Stomach (tissue), 9 donors: ENCODE results near the gene COA4. TPM values are rescaled to one million over a fixed set of nuclear protein-coding genes. Genes with fewer than 3 reads are reported as not detected.
"Not testable (repeated sequence)": the region's sequence is repeated elsewhere in the genome, so short reads cannot be mapped to it uniquely, and the experiment has no call there.

Experiments used
- DNase-seq, 2 donors: peaks; one replicate each; pipeline versions ENCODE4 v3.0.0 to v3.0.0-alpha.2; 2013 to 2019
- H3K27ac ChIP-seq, 5 donors: fragments of 200-600 bp in 4 of 5; sonication (generic) in 4 of 5; one replicate each; pipeline ENCODE4 v1.5.1; 2013 to 2019; ENCODE audit warnings: mild to moderate bottlenecking in 1 of 5, moderate library complexity in 1 of 5
- H3K27me3 ChIP-seq, 3 donors: fragments of 200-600 bp; sonication (generic); one replicate each; pipeline ENCODE4 v1.5.1; 2017 to 2019; ENCODE audit warnings: mixed run types in 1 of 3
- H3K36me3 ChIP-seq, 4 donors: fragments of 200-600 bp; sonication (generic); 1 replicate in 3 of 4; 2 replicates in 1 of 4; pipeline ENCODE4 v1.5.1; 2016 to 2019
- H3K4me1 ChIP-seq, 4 donors: fragments of 200-600 bp; sonication (generic); one replicate each; pipeline ENCODE4 v1.5.1; 2016 to 2019
- H3K4me3 ChIP-seq, 4 donors: fragments of 200-600 bp; sonication (generic) in 3 of 4; one replicate each; pipeline ENCODE4 v1.5.1; 2016 to 2019; ENCODE audit warnings: mild to moderate bottlenecking in 1 of 4
- H3K9me3 ChIP-seq, 4 donors: fragments of 200-600 bp; sonication (generic); one replicate each; pipeline ENCODE4 v1.5.1; 2016 to 2019
- EP300 ChIP-seq: sonication (generic); formaldehyde crosslinking; IDR thresholded peaks from one replicate; pipeline ENCODE4 v1.6.1; 2017; ENCODE audit warnings: antibody characterized with exemption
- POLR2A ChIP-seq, 4 donors: fragments of 450-650 bp; IDR thresholded peaks; one replicate each; pipeline ENCODE4 v1.6.1; 2016; ENCODE audit warnings: antibody characterized with exemption in 4 of 4, control low read depth in 2 of 4, mild to moderate bottlenecking in 1 of 4, moderate library complexity in 1 of 4
- POLR2AphosphoS5 ChIP-seq, 3 donors: sonication (generic); formaldehyde crosslinking; IDR thresholded peaks; one replicate each; pipeline ENCODE4 v1.6.1; 2016; ENCODE audit warnings: antibody characterized with exemption in 3 of 3
- WGBS, 5 donors: extraction: QIAGEN DNeasy Blood & Tissue Kit in 3 of 5; methylation state at CpG; one replicate each; pipeline versions ENCODE4 v1.1.5 to v1.1.7; 2013 to 2018; 5-methylcytosine and 5-hydroxymethylcytosine counted together
- intact Hi-C: fragments of 100-400 bp; cut with DNase I; formaldehyde crosslinking; loops from one replicate; pipeline ENCODE4 v1.15.1; 2023; ENCODE audit warnings: low total_unique reads
- polyA plus RNA-seq, 3 donors: library from polyadenylated mRNA; stranded (reverse); fragments of 200-250 nt; gene quantifications; one replicate each; pipeline ENCODE4 v1.2.3, GENCODE V29; 2013
- total RNA-seq, 5 donors: library from RNA; depleted of rRNA; stranded (reverse); fragments of >200 nt; gene quantifications; one replicate each; pipeline versions ENCODE4 v1.1.0 to v1.2.3, GENCODE V29; 2014 to 2016
- TF ChIP-seq, protein P1 (sequence below), 7 experiments: fragments of 450-650 bp in 4 of 7; fragments of 200-600 bp in 3 of 7; sonication (generic) in 3 of 7; IDR thresholded peaks; one replicate each; pipeline ENCODE4 v1.5.1; 2016 to 2019; ENCODE audit warnings: antibody characterized with exemption in 7 of 7, control low read depth in 2 of 7, mild to moderate bottlenecking in 1 of 7
- donor health status: healthy with polysubstance abuse.
- donor health status: Bipolar disorder and iron deficiency.
- donor health status: healthy.

The COA4 gene
- total and polyA plus RNA-seq, 8 donors = 6.1 to 94.0 (median 60.8) TPM

DNA sequence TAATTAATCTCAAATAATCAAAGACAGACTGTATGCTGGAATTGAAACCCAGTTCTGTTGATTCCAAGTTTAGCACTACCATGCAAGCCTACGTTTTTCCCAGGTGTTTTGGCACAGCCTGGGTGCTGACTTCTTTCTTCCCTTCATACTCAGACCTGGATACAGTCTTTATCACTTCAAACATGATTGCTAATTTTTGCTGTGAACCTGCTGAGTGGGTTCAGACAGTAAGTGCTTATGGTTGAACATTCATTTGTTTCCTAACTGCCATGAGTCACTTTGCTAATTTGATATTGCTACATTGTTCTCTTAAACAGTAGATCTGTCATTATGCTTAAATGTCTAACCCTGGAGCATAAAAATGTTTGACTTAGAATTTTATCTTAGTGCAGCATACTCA lies 12.4 kb upstream of the COA4 start:
- H3K4me3 ChIP-seq = no peak overlapping the region
- peaks cover 15 to 74% (median 72%) of the 10 kb centered on the region in 4 donors for H3K36me3 ChIP-seq
- intact Hi-C loops = no loop called here

DNA sequence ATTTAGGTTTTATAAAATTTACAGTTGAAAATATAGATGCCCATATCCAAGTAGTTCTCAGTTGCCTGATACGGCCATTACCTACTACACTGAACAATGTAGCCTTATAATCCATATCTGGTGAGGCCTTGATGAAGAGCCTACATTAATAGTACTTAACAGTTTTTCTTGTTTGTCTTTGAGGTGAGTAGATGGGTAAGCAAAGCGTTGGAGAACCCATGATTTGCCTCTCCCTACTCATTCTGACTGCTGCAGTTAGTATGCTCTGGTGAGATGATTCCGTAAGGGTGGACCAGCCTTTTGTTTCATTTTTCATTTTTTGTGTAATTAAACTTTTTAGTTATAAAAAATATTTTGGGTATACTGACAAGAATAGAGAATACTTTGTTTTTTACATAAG lies 11.6 kb upstream of the COA4 start:
- TF ChIP-seq EP300 (no peak), POLR2A (IDR thresholded peaks at IDR 0.05) (no peak), POLR2AphosphoS5 (IDR thresholded peaks at IDR 0.05) (no peak)
- TF ChIP-seq, protein P1, sequence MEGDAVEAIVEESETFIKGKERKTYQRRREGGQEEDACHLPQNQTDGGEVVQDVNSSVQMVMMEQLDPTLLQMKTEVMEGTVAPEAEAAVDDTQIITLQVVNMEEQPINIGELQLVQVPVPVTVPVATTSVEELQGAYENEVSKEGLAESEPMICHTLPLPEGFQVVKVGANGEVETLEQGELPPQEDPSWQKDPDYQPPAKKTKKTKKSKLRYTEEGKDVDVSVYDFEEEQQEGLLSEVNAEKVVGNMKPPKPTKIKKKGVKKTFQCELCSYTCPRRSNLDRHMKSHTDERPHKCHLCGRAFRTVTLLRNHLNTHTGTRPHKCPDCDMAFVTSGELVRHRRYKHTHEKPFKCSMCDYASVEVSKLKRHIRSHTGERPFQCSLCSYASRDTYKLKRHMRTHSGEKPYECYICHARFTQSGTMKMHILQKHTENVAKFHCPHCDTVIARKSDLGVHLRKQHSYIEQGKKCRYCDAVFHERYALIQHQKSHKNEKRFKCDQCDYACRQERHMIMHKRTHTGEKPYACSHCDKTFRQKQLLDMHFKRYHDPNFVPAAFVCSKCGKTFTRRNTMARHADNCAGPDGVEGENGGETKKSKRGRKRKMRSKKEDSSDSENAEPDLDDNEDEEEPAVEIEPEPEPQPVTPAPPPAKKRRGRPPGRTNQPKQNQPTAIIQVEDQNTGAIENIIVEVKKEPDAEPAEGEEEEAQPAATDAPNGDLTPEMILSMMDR (IDR thresholded peaks at IDR 0.05) = no peak
- H3K27me3 ChIP-seq = no peaks in the 10 kb centered on the region
- DNase-seq = no peak
- H3K9me3 ChIP-seq = no peaks in the 10 kb centered on the region
- peaks cover 15 to 75% (median 73%) of the 10 kb centered on the region in 4 donors for H3K36me3 ChIP-seq
- no peak overlapping the region for H3K27ac ChIP-seq
- no peak overlapping the region for H3K4me3 ChIP-seq
- intact Hi-C loops = no loop called here
- 85 to 90% (median 87%) methylated on average over 3 of the region's 3 CpGs for WGBS, 5 donors
- peaks cover 0 to 10% (median 0%) of the 10 kb centered on the region in 4 donors for H3K4me1 ChIP-seq

More for the DNA sequence above, 12.4 kb upstream of the COA4 start:
- DNase-seq = peak in 1 of 2 donors; percentile 24
- TF ChIP-seq POLR2AphosphoS5 (IDR thresholded peaks at IDR 0.05) = no peak
- TF ChIP-seq POLR2A (IDR thresholded peaks at IDR 0.05) = no peak
- no peak for TF ChIP-seq EP300
- TF ChIP-seq, protein P1 (IDR thresholded peaks at IDR 0.05) = no peak
- H3K27ac ChIP-seq = no peak overlapping the region
- H3K4me1 ChIP-seq = peaks cover 0 to 10% (median 0%) of the 10 kb centered on the region in 4 donors
- no peaks in the 10 kb centered on the region for H3K9me3 ChIP-seq
- 6 to 38% (median 22%) methylated on average over 1 of the region's 1 CpG for WGBS, 5 donors
- H3K27me3 ChIP-seq = no peaks in the 10 kb centered on the region

DNA sequence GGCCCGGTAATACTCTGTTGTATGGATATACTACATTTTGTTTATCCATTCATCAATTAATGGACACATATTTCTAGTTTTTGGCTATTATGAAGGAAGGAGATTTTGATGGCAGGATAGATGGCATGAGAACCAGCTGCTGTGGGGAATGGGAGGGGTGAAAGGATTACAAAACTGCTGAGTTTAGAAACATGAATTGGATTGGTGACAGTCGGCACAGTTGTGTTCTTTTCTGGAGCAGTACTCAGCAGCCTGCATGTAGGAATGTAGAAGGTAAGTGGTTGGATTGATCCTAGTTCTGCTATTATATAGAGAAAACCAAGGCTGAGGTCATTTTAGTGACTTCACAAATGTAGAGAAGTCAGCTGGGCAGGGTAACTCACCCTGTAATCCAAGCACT lies 7.2 kb upstream of the COA4 start:
- Histone ChIP-seq H3K4me1 (peaks cover 0 to 4% (median 0%) of the 10 kb centered on the region in 4 donors), H3K9me3 (no peaks in the 10 kb centered on the region), H3K4me3 (no peak overlapping the region), H3K36me3 (peaks cover 10 to 36% (median 34%) of the 10 kb centered on the region in 4 donors), H3K27ac (no peak overlapping the region), H3K27me3 (no peaks in the 10 kb centered on the region)
- no peak for TF ChIP-seq POLR2AphosphoS5 (IDR thresholded peaks at IDR 0.05)
- TF ChIP-seq, protein P1 (IDR thresholded peaks at IDR 0.05) = no peak
- TF ChIP-seq EP300 = no peak
- TF ChIP-seq POLR2A (IDR thresholded peaks at IDR 0.05) = no peak
- no peak for DNase-seq
- intact Hi-C loops = no loop called here
- 86 to 96% (median 90%) methylated on average over 2 of the region's 2 CpGs for WGBS, 5 donors

DNA sequence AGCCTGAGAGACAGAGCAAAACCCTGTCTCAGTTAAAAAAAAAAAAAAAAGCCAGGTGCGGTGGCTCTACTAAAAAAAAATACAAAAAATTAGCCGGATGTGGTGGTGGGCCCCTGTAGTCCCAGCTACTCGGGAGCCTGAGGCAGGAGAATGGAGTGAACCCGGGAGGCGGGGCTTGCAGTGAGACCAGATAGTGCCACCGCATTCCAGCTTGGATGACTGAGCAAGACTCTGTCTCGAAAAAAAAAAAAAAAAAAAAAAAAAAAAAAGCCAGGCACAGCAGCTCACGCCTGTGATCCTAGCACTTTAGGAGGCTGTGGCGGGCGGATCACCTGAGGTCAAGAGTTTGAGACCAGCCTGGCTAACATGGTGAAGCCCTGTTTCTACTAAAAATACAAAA lies 3.8 kb upstream of the COA4 start:
- DNase-seq, intact Hi-C loops, H3K27ac ChIP-seq, H3K27me3 ChIP-seq, H3K9me3 ChIP-seq, H3K4me3 ChIP-seq: not testable (repeated sequence)
- Histone ChIP-seq H3K4me1 (peaks cover 10 to 30% (median 13%) of the 10 kb centered on the region in 4 donors), H3K36me3 (peaks cover 0 to 19% (median 14%) of the 10 kb centered on the region in 4 donors)
- 82 to 94% (median 93%) methylated on average over 9 to 10 of the region's 10 CpGs for WGBS, 5 donors

DNA sequence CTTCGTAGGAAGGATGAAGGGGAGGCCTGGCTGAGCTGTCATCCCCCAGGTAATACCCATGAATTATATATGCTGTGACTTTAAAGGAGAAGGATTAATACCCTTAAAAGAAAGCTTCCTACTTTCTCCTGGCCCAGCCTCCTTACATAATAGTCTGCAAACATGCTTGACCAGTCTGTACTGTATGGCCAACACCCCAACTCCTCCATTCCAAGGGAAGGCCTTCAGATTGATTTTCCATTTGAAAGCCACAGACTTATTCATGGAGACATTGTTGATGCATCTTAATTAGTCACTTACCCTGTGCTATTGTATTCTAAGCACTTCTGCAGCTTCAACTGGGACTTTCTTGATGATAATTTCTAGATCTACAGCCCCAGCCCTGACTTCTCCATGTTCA lies 2.1 kb upstream of the COA4 start:
- intact Hi-C loops = no loop called here
- no peak overlapping the region for H3K27ac ChIP-seq
- no peak overlapping the region for H3K4me3 ChIP-seq
- 71 to 91% (median 77%) methylated on average over 1 of the region's 1 CpG for WGBS, 5 donors
- DNase-seq = peak in 1 of 2 donors; percentile 38
- peaks cover 14 to 46% (median 22%) of the 10 kb centered on the region in 4 donors for H3K4me1 ChIP-seq
- peaks cover 0 to 27% (median 24%) of the 10 kb centered on the region in 4 donors for H3K36me3 ChIP-seq
- TF ChIP-seq POLR2A (IDR thresholded peaks at IDR 0.05) (no peak), POLR2AphosphoS5 (IDR thresholded peaks at IDR 0.05) (no peak), EP300 (no peak)
- TF ChIP-seq, protein P1 (IDR thresholded peaks at IDR 0.05) = no peak
- H3K27me3 ChIP-seq = no peaks in the 10 kb centered on the region
- H3K9me3 ChIP-seq = no peaks in the 10 kb centered on the region
